ENCODE results near the gene RXRG.
A peak's percentile ranks its signal among the peaks of the same experiment; 100 is the strongest.

Gene RXRG

DNA sequence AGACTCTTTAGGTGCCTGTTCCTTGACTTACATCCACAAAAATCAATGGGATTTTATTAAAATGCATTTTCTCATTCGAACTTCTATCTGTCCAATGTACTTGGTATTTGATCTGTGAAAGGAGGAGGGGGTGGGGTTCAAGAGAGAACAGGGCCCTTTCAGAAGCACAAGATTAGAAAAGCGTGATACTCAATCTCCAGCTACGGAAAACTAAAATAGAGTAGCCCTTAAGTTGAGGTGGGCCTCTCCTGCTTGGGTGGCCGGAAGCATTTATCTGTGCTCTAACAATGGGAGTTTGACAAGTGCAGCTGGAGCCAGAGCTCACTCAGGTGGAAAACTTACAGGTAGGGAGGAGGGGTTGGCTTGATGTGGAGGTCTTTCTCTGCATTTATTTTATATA is 462 bp upstream of the RXRG start:
- no peak for DNase-seq

DNA sequence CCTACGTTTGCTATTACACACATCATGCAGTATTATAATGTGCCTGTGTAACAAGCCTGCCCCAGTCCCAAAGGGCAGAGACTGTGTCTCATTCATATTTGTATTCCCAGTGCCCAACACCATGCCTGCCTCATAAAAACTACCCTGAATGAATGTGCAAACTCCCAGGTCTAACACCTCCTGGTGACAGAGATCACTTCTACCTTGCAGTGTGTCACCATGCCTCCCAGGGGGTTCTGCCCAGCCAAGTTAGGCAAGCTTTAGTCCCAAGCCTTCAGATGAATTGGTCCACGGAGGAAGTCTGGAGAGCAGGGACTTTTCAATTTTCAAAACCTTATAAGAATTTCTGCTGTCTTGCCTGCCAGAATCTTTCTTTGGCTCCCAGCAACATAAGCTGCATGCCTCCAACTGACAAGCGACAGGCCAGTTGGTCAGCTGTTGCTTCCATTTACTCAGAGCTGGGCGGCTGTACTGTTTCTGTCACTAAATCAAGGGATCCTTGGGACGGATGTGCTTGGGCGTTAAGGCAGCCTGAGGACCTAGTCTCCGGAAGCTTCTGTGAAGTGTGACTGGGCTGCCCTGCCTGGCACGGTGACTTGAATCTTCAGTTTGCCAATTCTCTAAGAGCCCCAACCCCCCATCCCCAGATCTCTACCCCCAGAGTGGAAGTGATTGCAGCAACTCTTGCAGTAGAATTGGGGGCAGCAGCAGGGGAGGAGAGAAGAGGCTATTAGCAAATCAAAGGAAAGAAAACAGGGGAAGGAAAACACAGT is 1.2 kb downstream of the RXRG start:
- no peak for DNase-seq

GRCh38 chr1:165442653-165443052 is 2.3 kb downstream of the RXRG start:
- DNase-seq, result no peak

DNA sequence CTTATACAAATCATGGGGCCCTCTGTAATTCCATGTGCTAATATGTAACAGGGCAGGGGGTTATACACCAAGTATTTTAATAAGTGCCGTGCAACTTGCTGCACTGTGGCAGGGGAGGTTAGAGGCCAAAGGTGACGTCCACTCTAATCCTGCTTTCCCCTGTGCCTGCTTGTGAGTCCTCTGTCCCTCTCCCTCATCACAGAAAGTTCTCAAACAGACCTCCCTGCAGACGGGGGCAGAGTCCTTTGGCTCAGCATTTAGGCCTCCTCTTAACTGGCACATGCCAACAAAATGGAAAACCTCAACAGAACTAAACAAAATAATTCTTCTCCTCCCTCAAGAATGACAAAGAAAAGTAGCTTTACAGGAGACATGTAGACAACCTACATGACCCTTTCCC is 2.9 kb downstream of the RXRG start:
- DNase-seq, result no peak

DNA sequence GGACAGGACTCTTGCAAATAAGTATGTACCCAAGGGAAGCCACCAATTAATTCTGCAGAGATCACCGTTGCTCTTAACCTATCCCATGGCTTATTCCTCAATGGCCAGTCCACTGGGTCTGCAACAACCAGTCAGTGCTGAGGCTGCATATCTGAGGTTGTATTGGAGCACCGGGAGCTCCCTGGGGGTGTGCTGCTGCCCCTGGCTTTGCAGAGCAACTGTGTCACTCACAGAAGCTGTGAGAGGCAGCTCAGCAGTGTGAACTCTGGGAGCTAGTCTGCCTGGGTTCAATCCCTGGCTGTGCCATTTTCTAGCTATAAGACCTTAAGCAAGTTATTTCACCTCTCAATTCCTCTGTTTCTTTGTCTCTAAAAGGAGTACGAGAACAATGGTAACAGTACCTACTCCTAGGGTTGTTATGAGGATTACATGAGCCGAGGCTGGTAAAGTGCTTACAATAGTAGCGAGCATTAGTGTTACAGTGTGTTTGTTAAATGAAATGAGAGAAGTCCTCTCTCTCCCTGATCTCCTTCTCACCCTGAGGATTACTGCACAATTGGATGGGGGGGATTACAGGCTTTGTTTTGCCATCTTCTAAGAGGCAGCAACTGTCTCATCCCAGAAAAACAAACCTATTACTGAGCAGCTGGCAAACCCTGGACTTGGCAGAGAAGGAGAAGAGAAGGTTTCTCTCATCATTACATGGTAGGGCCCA is 3.6 kb downstream of the RXRG start:
- DNase-seq, result no peak

- no peak for DNase-seq
Observed at GRCh38 chr1:165439330-165439729, 5.6 kb downstream of the RXRG start.

DNA sequence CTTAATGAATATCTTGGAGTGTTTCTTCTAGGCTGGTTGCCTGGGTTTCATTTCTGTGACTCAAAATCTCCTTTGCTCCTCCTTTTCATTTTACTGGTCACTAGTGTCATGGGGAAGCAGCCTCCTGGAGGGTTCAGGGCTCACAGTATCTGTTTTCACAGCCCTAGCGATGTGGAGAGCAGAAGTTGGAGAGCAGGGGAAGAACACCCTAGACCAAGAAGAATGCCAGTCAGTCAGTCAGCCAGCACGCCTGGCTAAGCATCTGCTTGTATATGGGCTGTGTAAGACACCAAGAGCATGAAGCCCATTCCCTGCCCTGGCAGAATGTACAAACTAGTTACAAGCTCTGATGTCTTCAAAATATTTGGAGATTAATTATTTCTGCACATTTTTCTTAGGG is 7.9 kb downstream of the RXRG start:
- DNase-seq, result no peak

- no peak for DNase-seq
Observed at GRCh38 chr1:165435801-165436200, 9.1 kb downstream of the RXRG start.

DNA sequence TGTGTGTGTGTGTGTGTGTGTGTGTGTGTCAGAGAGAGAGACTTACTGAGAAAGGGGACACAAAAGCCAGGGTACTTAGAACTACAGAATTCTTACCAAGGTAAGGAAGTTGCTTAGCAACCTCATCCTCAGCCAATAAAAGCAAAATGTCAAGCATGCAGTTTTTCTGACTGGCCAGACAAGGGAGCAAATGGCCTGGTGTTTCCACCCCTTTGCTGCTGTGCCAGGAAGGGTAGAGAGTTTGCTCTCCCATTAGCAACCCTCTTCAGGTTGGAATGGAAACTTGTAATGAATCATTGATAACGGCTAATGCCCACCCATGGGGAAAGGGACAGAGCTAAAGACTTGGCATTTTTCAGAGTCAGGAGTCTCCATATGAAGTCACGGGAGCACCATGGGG is 10.6 kb downstream of the RXRG start:
- DNase-seq, result peak; percentile 36

- DNase-seq, result no peak
Observed at GRCh38 chr1:165431079-165431478, 13.8 kb downstream of the RXRG start.

DNA sequence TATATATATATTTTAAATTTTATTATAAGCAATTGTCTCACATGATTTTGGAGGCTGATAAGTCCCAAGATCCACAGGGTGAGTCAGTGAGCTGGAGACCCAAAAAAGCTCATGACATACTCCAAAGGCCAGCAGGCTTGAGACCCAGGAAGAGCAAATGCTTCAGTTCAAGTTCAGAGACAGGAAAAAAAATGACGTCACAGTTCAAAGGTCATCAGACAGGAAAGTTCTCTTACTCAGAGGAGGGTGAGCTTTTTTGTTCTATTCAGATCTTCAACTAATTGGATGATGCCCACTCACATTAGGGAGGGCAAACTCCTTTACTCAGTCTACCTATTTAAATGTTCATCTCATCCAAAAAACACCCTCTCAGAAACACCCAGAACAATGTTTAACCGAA is 18.2 kb downstream of the RXRG start:
- DNase-seq, result no peak

- DNase-seq, result no peak
Observed at GRCh38 chr1:165425621-165426020, 19.3 kb downstream of the RXRG start.

GRCh38 chr1:165424454-165425216 is 20.3 kb downstream of the RXRG start:
- no peak for DNase-seq

DNA sequence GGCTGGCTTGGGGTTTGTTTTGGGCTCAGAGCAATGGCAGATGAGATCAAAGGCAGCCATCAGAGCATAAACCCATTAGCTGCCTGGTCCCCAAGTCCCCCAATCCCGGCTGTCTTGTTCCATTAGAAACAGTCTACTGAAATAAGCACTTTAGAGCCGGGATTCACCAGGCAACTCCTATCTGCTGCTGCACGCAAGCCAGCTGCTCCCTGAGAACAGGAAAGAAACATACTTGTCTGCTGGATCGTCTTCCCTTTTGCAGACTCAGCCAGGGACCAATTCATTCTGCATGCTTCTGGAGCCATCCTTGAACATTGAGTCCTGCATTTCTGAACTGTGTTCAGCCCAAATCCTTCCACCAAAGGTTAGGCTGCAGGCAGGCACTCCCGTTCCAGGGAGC is 21.8 kb downstream of the RXRG start:
- no peak for DNase-seq

GRCh38 chr1:165420655-165421054 is 24.3 kb downstream of the RXRG start:
- no peak for DNase-seq

GRCh38 chr1:165419839-165420238 is 25.1 kb downstream of the RXRG start:
- DNase-seq, result no peak

- DNase-seq, result no peak
Observed at GRCh38 chr1:165418195-165418594, 26.7 kb downstream of the RXRG start.

GRCh38 chr1:165416876-165417275 is 28.1 kb downstream of the RXRG start:
- DNase-seq, result no peak

DNA sequence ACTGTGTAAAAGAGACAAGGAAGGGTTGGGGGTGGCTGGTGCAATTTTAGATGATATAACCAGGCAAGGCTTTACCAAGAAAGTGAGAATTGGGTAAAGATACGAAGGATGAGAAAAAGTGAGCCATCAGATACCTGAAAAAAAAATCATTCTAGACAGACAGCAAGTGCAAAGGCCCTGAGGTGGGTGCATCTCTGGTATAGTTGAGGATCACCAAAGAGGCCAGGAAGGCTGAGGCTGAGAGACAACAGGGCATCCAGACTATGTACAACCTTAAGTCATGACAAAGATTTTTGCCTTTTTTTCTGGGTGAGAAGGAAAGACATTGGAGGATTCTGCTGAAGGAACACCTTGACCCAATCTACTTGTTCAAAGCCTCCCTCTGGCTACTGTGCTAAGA is 29.9 kb downstream of the RXRG start:
- DNase-seq, result no peak

- no peak for DNase-seq
Observed at GRCh38 chr1:165414620-165415019, 30.3 kb downstream of the RXRG start.

GRCh38 chr1:165411396-165411795 is 33.5 kb downstream of the RXRG start:
- DNase-seq, result no peak

DNA sequence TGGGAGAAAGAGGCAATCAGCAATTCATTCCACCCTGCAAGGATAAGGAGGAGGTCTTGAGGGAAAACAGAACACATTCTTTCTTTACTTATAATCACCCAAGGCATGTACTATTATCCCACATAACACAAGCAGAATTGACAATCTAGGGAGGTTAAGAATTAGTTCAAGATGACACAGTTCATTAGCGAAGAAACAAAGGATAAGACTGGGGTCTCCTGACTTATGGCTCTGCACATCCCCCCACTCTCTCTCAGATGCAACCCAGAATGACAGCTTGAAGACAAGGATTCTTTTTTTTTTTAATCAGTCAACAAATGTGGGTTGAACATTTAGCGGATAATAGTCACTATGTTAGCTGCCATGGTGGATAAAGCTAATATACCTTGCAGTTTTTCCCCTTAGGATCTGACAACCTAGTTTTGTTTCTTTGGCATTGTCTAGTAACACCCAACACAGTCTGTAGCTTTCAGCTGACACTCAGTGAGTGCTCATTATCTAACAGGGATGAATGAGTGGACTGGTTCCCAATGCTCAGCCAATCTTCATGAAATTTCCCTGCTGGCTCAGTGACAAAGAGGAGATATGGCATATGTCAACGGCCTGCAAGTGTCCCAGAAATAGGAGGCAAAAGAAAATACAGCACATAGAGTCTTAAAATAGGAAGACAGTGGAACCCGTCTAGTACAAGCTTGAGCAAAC is 35.1 kb downstream of the RXRG start:
- DNase-seq, result no peak

DNA sequence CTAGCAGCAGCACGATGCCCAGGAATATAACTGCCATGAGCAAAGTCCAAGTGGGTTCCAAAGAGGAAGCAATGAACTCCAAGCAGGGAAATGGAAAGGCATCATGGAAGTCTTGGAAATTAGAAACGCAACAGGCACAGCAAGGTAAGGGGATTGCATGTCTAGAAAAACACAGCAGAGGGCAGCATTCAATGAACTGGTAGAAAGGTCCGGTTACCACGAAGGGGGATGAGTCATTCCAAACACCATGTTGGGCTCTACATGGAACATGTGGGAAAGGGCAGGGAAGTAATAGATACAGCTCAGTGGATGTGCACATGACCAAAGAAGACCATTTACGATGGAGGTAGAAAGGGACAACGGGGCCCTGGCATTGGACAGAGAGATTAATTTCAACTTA is 36.4 kb downstream of the RXRG start:
- DNase-seq, result peak; percentile 59
